NCI-H146 (cell line): ENCODE measurements around the gene HES3.
A peak's percentile ranks its signal among the peaks of the same experiment; 100 is the strongest.

Experiments used
- DNase-seq: peaks from one replicate; lab custom pipeline; 2025; lab: John Stamatoyannopoulos, UW

Gene HES3

GRCh38 chr1:6243993-6244392 is at the start of gene HES3:
Gene HES3 (plus strand): TSS chr1:6244179. CDS start chr1:6244366, 187 bp downstream.
- DNase-seq = no peak

GRCh38 chr1:6197746-6198427 is 46.1 kb upstream of the HES3 start:
- no peak for DNase-seq

- no peak for DNase-seq
Observed at GRCh38 chr1:6198646-6199297, 45.2 kb upstream of the HES3 start.

GRCh38 chr1:6199298-6200187 is 44.4 kb upstream of the HES3 start, which contains the start of gene RPL22:
Gene RPL22 (minus strand): TSS chr1:6199595. CDS start chr1:6199573, 22 bp downstream.
- DNase-seq = peak; percentile 97

GRCh38 chr1:6200188-6200809 is 43.7 kb upstream of the HES3 start:
- DNase-seq = no peak

- DNase-seq = no peak
Observed at GRCh38 chr1:6202256-6202655, 41.7 kb upstream of the HES3 start.

- peak; percentile 76 for DNase-seq
Observed at GRCh38 chr1:6205849-6206519, 38.0 kb upstream of the HES3 start, which contains the start of gene RNF207. Gene RNF207 (plus strand): TSS chr1:6206119. CDS start chr1:6206536, 417 bp downstream.

- no peak for DNase-seq
Observed at GRCh38 chr1:6206520-6206855, 37.5 kb upstream of the HES3 start.

- DNase-seq = no peak
Observed at GRCh38 chr1:6207075-6207885, 36.7 kb upstream of the HES3 start.

- DNase-seq = no peak
Observed at GRCh38 chr1:6207921-6208320, 36.1 kb upstream of the HES3 start.

- DNase-seq = no peak
Observed at GRCh38 chr1:6208723-6209660, 35.0 kb upstream of the HES3 start.

GRCh38 chr1:6209661-6210580 is 34.1 kb upstream of the HES3 start:
- DNase-seq = no peak

- DNase-seq = no peak
Observed at GRCh38 chr1:6210591-6211355, 33.2 kb upstream of the HES3 start.

- no peak for DNase-seq
Observed at GRCh38 chr1:6211731-6212130, 32.2 kb upstream of the HES3 start.

- no peak for DNase-seq
Observed at GRCh38 chr1:6212193-6212959, 31.6 kb upstream of the HES3 start.

GRCh38 chr1:6218375-6219164 is 25.4 kb upstream of the HES3 start:
- no peak for DNase-seq
